ENCODE measurements around the gene CLCN6. TPM values are rescaled to one million over a fixed set of nuclear protein-coding genes. Genes with fewer than 3 reads are reported as not detected.

The CLCN6 gene
- polyA plus RNA-seq, 1 experiment, result 9.0 TPM

GRCh38 chr1:11856698-11857097 is 50.7 kb downstream of the CLCN6 start:
- H3K9me3 ChIP-seq (ENCODE audit: control insufficient read depth, insufficient read depth, low read length), result no peaks in the 10 kb centered on the region
- no peak overlapping the region for H3K4me3 ChIP-seq (ENCODE audit: low read depth, low read length)
- H3K27me3 ChIP-seq (ENCODE audit: control insufficient read depth, insufficient read depth, low read length), result peaks cover 30% of the 10 kb centered on the region
- no peak for TF ChIP-seq CTCF (IDR thresholded peaks at IDR 0.05; ENCODE audit: low read depth, low read length)
- ChIA-PET POLR2A (no interaction called here), CTCF (interaction anchor here (1.6 kb wide), 1 partner anchor 18 kb away, joined by 3 read pairs; no protein-coding TSS in a partner anchor)
- H3K27ac ChIP-seq (ENCODE audit: low read depth, low read length), result no peak overlapping the region
- no peak for DNase-seq (ENCODE audit: low read depth, low spot score)

GRCh38 chr1:11857164-11857851 is 51.3 kb downstream of the CLCN6 start:
- ChIA-PET POLR2A (no interaction called here), CTCF (interaction anchor here (1.6 kb wide), 1 partner anchor 19 kb away, joined by 3 read pairs; no protein-coding TSS in a partner anchor)
- no peak for DNase-seq (ENCODE audit: low read depth, low spot score)
- H3K27me3 ChIP-seq (ENCODE audit: control insufficient read depth, insufficient read depth, low read length), result peaks cover 32% of the 10 kb centered on the region
- no peak overlapping the region for H3K27ac ChIP-seq (ENCODE audit: low read depth, low read length)
- no peak for TF ChIP-seq CTCF (IDR thresholded peaks at IDR 0.05; ENCODE audit: low read depth, low read length)
- no peaks in the 10 kb centered on the region for H3K9me3 ChIP-seq (ENCODE audit: control insufficient read depth, insufficient read depth, low read length)
- no peak overlapping the region for H3K4me3 ChIP-seq (ENCODE audit: low read depth, low read length)

GRCh38 chr1:11858158-11858557 is 52.2 kb downstream of the CLCN6 start:
- no peak for DNase-seq (ENCODE audit: low read depth, low spot score)

GRCh38 chr1:11858613-11858967 is 52.6 kb downstream of the CLCN6 start, which contains the start of gene NPPB:
Gene NPPB, minus strand, starts transcription at chr1:11858945. Its CDS starts 112 bp downstream, at chr1:11858833.
- ChIA-PET POLR2A (no interaction called here), CTCF (no interaction called here)
- TF ChIP-seq CTCF (IDR thresholded peaks at IDR 0.05; ENCODE audit: low read depth, low read length), result no peak
- H3K4me3 ChIP-seq (ENCODE audit: low read depth, low read length), result no peak within 1 kb of the TSS
- H3K27ac ChIP-seq (ENCODE audit: low read depth, low read length), result no peak within 1 kb of the TSS
- H3K9me3 ChIP-seq (ENCODE audit: control insufficient read depth, insufficient read depth, low read length), result no peaks in the 10 kb centered on the region
- no peak for DNase-seq (ENCODE audit: low read depth, low spot score)
- H3K27me3 ChIP-seq (ENCODE audit: control insufficient read depth, insufficient read depth, low read length), result peaks cover 30% of the 10 kb centered on the region

More at GRCh38 chr1:11858158-11858557, 52.2 kb downstream of the CLCN6 start:
- no peak overlapping the region for H3K27ac ChIP-seq (ENCODE audit: low read depth, low read length)
- no peak overlapping the region for H3K4me3 ChIP-seq (ENCODE audit: low read depth, low read length)
- ChIA-PET POLR2A (no interaction called here), CTCF (interaction anchor here (1.6 kb wide), 1 partner anchor 20 kb away, joined by 3 read pairs; no protein-coding TSS in a partner anchor)
- H3K9me3 ChIP-seq (ENCODE audit: control insufficient read depth, insufficient read depth, low read length), result no peaks in the 10 kb centered on the region
- H3K27me3 ChIP-seq (ENCODE audit: control insufficient read depth, insufficient read depth, low read length), result peaks cover 30% of the 10 kb centered on the region
- no peak for TF ChIP-seq CTCF (IDR thresholded peaks at IDR 0.05; ENCODE audit: low read depth, low read length)

- ChIA-PET CTCF (no interaction called here), POLR2A (no interaction called here)
- H3K4me3 ChIP-seq (ENCODE audit: low read depth, low read length), result no peak overlapping the region
- peaks cover 30% of the 10 kb centered on the region for H3K27me3 ChIP-seq (ENCODE audit: control insufficient read depth, insufficient read depth, low read length)
- no peaks in the 10 kb centered on the region for H3K9me3 ChIP-seq (ENCODE audit: control insufficient read depth, insufficient read depth, low read length)
- no peak overlapping the region for H3K27ac ChIP-seq (ENCODE audit: low read depth, low read length)
- peak; percentile 43 for TF ChIP-seq CTCF (IDR thresholded peaks at IDR 0.05; ENCODE audit: low read depth, low read length)
- DNase-seq (ENCODE audit: low read depth, low spot score), result no peak
Measured at GRCh38 chr1:11858968-11859871, 53.2 kb downstream of the CLCN6 start.
